Heart left ventricle (tissue), 13 donors: ENCODE measurements around the gene TOX2.

Source experiments
- POLR2A ChIP-seq, 2 donors: fragments of 450-650 bp; IDR thresholded peaks; one replicate each; pipeline ENCODE4 v1.6.1; 2017; ENCODE audit warnings: antibody characterized with exemption in 2 of 2, mild to moderate bottlenecking in 2 of 2, moderate library complexity in 2 of 2
- TF ChIP-seq, protein P1 (sequence below), 12 donors: fragments of 200-600 bp; sonication (generic) in 4 of 12; IDR thresholded peaks; one replicate each; pipeline versions ENCODE4 v1.5.0 to v1.8.0; 2018 to 2022; ENCODE audit warnings: antibody characterized with exemption in 12 of 12, mild to moderate bottlenecking in 5 of 12
- donor health status: ischemic (EF 13 %, LVEDD 7.1; RV severe dilation, severe dysfunction).
- donor health status: DM: no; HTN: yes; CAD: no.
- donor health status: DM: no; HTN: no; CAD: no.
- donor health status: ischemic (EF 25% LVEDD 6.9; RV normal size, moderate dysfunction).
- donor health status: ischemic (EF 25% LVEDD 5.7; RV mildly dilated, moderate dysfunction).
- donor health status: ischemic (EF 35%, LVEDD 5.7; RV mildly dilated, moderate dysfunction).
- donor health status: nonischemic (EF 11% LVEDD 7.7; RV severe dilation, severe dysfunction).
- donor health status: DM: yes; HTN: yes; CAD: no.
- donor health status: PGD.
- donor health status: ischemic (EF 29% LVEDD 5.4; RV normal size, mild dysfunction).
- donor health status: nonischemic (EF 23%, LVEDD 6.1; RV moderate dilation, normal function).

DNA sequence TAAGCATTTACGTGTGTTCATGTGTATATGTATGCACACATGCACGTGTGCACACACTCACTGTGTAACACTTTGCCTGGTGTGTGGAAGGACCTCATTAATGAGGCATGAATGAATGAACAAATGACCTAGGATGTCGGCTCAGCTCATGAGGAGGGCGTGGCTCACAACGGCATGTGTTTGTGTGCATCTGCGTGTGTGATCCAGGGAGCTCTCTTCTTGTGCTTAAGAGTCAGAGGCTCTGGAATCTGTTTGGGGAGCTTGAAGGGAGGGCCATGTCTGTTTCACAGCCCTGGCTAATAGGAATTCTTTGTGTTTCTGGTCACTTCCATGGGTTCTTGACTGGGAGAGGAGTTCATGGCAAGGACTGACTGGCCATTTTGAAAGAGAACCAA, 32.7 kb downstream of the TOX2 start:
- TF ChIP-seq, protein P1, sequence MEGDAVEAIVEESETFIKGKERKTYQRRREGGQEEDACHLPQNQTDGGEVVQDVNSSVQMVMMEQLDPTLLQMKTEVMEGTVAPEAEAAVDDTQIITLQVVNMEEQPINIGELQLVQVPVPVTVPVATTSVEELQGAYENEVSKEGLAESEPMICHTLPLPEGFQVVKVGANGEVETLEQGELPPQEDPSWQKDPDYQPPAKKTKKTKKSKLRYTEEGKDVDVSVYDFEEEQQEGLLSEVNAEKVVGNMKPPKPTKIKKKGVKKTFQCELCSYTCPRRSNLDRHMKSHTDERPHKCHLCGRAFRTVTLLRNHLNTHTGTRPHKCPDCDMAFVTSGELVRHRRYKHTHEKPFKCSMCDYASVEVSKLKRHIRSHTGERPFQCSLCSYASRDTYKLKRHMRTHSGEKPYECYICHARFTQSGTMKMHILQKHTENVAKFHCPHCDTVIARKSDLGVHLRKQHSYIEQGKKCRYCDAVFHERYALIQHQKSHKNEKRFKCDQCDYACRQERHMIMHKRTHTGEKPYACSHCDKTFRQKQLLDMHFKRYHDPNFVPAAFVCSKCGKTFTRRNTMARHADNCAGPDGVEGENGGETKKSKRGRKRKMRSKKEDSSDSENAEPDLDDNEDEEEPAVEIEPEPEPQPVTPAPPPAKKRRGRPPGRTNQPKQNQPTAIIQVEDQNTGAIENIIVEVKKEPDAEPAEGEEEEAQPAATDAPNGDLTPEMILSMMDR (IDR thresholded peaks at IDR 0.05) = no peak
- no peak for TF ChIP-seq POLR2A (IDR thresholded peaks at IDR 0.05)
